Measurements from ENCODE around the gene ZYG11B. TPM values are rescaled to one million over a fixed set of nuclear protein-coding genes. Genes with fewer than 3 reads are reported as not detected.
"Not testable (repeated sequence)": the region's sequence is repeated elsewhere in the genome, so short reads cannot be mapped to it uniquely, and the experiment has no call there.

The ZYG11B gene
- total RNA-seq, 4 donors from 2014 or later, result 13.9 to 27.8 (median 18.4) TPM

DNA sequence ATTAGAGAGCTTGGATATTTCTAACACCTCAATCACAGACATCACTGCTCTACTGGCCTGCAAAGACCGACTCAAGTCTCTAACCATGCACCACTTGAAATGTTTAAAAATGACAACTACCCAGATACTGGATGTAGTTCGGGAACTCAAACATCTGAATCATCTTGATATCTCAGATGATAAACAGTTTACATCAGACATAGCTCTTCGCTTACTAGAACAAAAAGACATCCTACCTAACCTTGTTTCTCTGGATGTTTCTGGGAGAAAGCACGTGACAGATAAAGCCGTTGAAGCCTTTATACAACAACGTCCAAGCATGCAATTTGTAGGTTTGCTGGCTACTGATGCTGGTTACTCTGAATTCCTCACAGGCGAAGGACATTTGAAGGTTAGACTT, 45.1 kb downstream of the ZYG11B start:
- 85 to 88% methylated on average over 7 of the region's 7 CpGs for WGBS, 2 donors
- H3K27me3 ChIP-seq, result no peaks in the 10 kb centered on the region
- H3K4me3 ChIP-seq, result no peak overlapping the region
- no peak overlapping the region for H3K27ac ChIP-seq
- peaks cover 0 to 36% (median 0%) of the 10 kb centered on the region in 3 donors for H3K36me3 ChIP-seq
- no peaks in the 10 kb centered on the region for H3K4me1 ChIP-seq
- no peaks in the 10 kb centered on the region for H3K9me3 ChIP-seq
- intact Hi-C loops (cut with DNase I), result no loop called here
- TF ChIP-seq, protein P1, sequence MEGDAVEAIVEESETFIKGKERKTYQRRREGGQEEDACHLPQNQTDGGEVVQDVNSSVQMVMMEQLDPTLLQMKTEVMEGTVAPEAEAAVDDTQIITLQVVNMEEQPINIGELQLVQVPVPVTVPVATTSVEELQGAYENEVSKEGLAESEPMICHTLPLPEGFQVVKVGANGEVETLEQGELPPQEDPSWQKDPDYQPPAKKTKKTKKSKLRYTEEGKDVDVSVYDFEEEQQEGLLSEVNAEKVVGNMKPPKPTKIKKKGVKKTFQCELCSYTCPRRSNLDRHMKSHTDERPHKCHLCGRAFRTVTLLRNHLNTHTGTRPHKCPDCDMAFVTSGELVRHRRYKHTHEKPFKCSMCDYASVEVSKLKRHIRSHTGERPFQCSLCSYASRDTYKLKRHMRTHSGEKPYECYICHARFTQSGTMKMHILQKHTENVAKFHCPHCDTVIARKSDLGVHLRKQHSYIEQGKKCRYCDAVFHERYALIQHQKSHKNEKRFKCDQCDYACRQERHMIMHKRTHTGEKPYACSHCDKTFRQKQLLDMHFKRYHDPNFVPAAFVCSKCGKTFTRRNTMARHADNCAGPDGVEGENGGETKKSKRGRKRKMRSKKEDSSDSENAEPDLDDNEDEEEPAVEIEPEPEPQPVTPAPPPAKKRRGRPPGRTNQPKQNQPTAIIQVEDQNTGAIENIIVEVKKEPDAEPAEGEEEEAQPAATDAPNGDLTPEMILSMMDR (IDR thresholded peaks at IDR 0.05), result no peak
- no peak for TF ChIP-seq POLR2A (IDR thresholded peaks at IDR 0.05)
- no peak for DNase-seq

DNA sequence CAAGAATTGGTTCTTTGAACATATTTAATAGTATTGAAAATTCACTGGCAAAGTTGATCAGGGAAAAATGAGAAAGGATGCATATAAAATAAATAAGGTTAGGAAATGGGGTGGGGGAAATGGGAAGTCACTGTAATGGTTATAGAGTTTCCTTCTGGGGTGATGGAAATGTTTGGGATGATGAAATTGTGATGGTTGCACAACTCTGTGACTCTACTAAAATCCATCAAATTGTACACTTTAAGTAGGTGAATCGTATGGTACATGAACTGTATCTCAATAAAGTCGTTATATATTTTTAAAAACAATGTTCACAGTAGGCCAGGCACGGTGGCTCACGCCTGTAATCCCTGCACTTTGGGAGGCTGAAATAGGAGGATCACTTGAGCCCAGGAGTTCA, 59.9 kb downstream of the ZYG11B start:
- intact Hi-C loops (cut with DNase I), result no loop called here
- WGBS, 2 donors, result 91 to 94% methylated on average over 4 of the region's 4 CpGs
- Histone ChIP-seq H3K27ac (no peak overlapping the region), H3K9me3 (no peaks in the 10 kb centered on the region), H3K36me3 (peaks cover 4 to 92% (median 14%) of the 10 kb centered on the region in 3 donors), H3K4me1 (no peaks in the 10 kb centered on the region), H3K27me3 (no peaks in the 10 kb centered on the region), H3K4me3 (no peak overlapping the region)
- TF ChIP-seq POLR2A (IDR thresholded peaks at IDR 0.05), result no peak
- TF ChIP-seq, protein P1 (IDR thresholded peaks at IDR 0.05), result no peak
- DNase-seq, result no peak

DNA sequence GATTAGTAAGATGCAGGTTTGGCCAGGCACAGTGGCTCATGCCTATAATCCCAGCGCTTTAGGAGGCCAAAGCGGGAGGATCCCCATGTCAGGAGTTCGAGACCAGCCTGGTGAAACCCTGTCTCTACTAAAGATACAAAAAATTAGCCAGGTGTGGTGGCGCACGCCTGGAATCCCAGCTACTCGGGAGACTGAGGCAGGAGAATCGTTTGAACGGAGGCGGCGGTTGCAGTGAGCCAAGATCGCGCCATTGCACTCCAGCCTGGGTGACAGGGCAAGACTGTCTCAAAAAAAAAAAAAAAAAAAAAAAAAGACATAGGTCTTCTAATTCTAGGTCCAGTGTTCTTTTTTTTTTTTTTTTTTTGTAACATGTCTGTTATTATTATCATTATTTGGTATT, 64.2 kb downstream of the ZYG11B start:
- H3K9me3 ChIP-seq; intact Hi-C loops (cut with DNase I); H3K27ac ChIP-seq; DNase-seq; H3K4me3 ChIP-seq; H3K4me1 ChIP-seq; H3K27me3 ChIP-seq: not testable (repeated sequence)
- peaks cover 0 to 92% (median 6%) of the 10 kb centered on the region in 3 donors for H3K36me3 ChIP-seq
- WGBS, 2 donors, result 88 to 100% methylated on average over 6 to 11 of the region's 12 CpGs

- DNase-seq, result no peak
- WGBS, 2 donors, result 47 to 76% methylated on average over 1 of the region's 1 CpG
- Histone ChIP-seq H3K27ac (no peak overlapping the region), H3K4me3 (no peak overlapping the region), H3K4me1 (no peaks in the 10 kb centered on the region), H3K27me3 (no peaks in the 10 kb centered on the region), H3K36me3 (peaks cover 0 to 84% (median 0%) of the 10 kb centered on the region in 3 donors), H3K9me3 (no peaks in the 10 kb centered on the region)
- intact Hi-C loops (cut with DNase I), result no loop called here
- no peak for TF ChIP-seq POLR2A (IDR thresholded peaks at IDR 0.05)
- TF ChIP-seq, protein P1 (IDR thresholded peaks at IDR 0.05), result no peak
Observed at GRCh38 chr1:52792036-52792435, 65.8 kb downstream of the ZYG11B start.

DNA sequence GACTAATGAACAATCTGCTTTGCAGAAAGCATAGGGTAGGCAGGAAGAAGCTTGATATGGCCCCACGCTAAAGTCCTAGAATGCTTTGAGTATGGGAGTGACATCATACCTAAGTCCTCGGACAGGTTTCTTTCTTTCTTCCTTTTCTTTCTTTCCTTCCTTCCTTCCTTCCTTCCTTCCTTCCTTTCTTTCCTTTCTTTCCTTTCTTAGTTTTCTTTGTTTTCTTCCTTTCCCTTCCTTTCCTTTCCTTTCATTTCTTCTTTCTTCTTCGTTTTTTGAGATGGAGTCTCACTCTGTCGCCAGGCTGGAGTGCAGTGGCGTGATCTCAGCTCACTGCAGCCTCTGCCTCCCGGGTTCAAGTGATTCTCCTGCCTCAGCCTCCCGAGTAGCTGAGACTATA, 67.5 kb downstream of the ZYG11B start:
- peaks cover 0 to 81% (median 5%) of the 10 kb centered on the region in 3 donors for H3K36me3 ChIP-seq
- H3K4me1 ChIP-seq; H3K9me3 ChIP-seq; intact Hi-C loops (cut with DNase I); H3K27ac ChIP-seq; H3K4me3 ChIP-seq; DNase-seq; H3K27me3 ChIP-seq: not testable (repeated sequence)
- WGBS, 2 donors, result 71 to 87% methylated on average over 6 to 7 of the region's 7 CpGs

- Histone ChIP-seq H3K27me3 (no peaks in the 10 kb centered on the region), H3K4me3 (no peak overlapping the region), H3K4me1 (no peaks in the 10 kb centered on the region), H3K9me3 (no peaks in the 10 kb centered on the region), H3K36me3 (peaks cover 0 to 79% (median 5%) of the 10 kb centered on the region in 3 donors), H3K27ac (no peak overlapping the region)
- DNase-seq, result no peak
- TF ChIP-seq, protein P1 (IDR thresholded peaks at IDR 0.05), result no peak
- no peak for TF ChIP-seq POLR2A (IDR thresholded peaks at IDR 0.05)
- intact Hi-C loops (cut with DNase I), result no loop called here
- 73 to 91% methylated on average over 3 of the region's 3 CpGs for WGBS, 2 donors
Observed at GRCh38 chr1:52795464-52795863, 69.2 kb downstream of the ZYG11B start.

All from esophagus squamous epithelium (tissue), 5 donors.